Left colon (tissue), 2 donors: ENCODE measurements around the gene TMEM63B. TPM values are rescaled to one million over a fixed set of nuclear protein-coding genes. Genes with fewer than 3 reads are reported as not detected.
"Not testable (repeated sequence)": the region's sequence is repeated elsewhere in the genome, so short reads cannot be mapped to it uniquely, and the experiment has no call there.

Experiments
- ATAC-seq: fragments of 200-7000 bp; cut with Tn5 transposase; one replicate; pipeline ENCODE4 v1.9.1; 2020; ENCODE audit warnings: mild to moderate bottlenecking, moderate library complexity
- DNase-seq, 2 donors: peaks; one replicate each; pipeline ENCODE4 v3.0.0-alpha.2; 2020
- intact Hi-C, 2 donors: fragments of 100-400 bp; cut with DNase I in 1 of 2; cut with micrococcal nuclease in 1 of 2; formaldehyde crosslinking; loops; one replicate each; pipeline versions ENCODE4 v1.11.2 to v1.14.0; 2022; cut with DNase I, micrococcal nuclease
- total RNA-seq, 2 donors: library from RNA; stranded (reverse); fragmentation: NEBNext Ultra II Directional; extraction: Animal tissue kit (Norgen Biotek cat#: 25700); gene quantifications; one replicate each; pipeline ENCODE4 v1.2.1, GENCODE V29; 2021
- donor health status: DM: no; HTN: no; CAD: no.
- donor health status: DM: yes; HTN: yes; CAD: no.

Gene TMEM63B
- total RNA-seq, 2 donors from 2014 or later: 99.7 to 102 TPM

DNA sequence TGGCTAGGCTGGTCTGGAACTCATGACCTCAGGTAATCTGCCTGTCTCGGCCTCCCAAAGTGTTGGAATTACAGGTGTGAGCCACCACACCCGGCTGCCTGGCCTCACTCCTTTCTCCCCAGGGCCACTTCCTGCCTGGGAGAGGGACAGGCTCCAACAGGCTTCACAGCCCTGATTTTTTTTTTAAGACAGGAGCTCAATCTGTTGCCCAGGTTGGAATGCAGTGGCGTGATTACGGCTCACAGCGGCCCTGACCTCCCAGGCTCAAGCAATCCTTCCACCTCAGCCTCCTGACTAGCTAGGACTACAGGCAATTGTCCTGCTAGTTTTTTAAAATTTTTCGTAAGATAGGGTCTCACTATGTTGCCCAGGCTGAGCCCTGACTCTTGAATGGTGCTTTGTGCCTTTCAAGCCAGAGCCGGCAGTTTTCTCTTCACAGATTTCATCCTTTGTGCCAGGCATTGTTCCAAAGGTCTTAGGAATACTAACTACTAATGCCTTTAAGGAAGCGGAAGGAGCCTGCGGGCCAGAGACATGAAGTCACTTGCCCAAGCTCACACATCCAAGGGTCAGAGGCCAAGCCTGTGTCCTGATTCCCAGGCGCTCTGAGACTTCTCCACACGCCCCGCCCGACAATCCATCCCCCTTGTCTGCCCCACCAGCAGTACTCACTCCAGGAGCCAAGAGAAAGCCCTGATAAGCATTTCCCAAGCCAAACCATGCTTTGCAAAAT is 50.5 kb downstream of the TMEM63B start:
- intact Hi-C loops: no loop called here
- ATAC-seq (peak; percentile 56), DNase-seq (no peak)

DNA sequence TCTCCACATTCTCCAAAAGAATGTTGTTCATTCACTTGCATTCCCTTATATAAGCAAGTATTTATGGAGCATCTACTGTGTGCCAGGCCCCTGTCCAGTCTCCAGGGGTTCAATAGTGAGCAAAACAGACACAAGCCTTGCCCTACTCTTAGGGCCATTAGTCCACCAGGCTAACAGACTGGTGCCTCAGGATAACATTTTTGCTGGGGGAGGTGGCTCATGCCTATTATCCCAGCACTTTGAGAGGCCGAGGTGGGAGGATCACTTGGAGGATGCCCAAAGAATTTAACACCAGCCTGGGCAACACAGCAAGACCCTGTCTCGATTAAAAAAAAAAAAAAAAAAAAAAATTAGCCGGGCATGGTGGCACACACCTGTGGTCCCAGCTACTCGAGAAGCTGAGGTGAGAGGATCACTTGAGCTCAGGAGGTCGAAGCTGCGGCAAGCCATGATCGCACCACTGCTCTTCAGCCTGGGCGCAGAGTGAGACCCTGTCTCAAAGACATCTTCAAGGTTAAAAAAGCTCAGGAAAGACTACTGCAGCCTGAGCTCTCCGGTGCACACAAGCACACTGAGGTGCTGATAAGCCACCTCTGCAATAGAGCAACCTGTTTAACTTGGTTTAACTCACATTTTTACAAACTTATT is 51.2 kb downstream of the TMEM63B start:
- DNase-seq: no peak
- intact Hi-C loops: no loop called here
- no peak for ATAC-seq

DNA sequence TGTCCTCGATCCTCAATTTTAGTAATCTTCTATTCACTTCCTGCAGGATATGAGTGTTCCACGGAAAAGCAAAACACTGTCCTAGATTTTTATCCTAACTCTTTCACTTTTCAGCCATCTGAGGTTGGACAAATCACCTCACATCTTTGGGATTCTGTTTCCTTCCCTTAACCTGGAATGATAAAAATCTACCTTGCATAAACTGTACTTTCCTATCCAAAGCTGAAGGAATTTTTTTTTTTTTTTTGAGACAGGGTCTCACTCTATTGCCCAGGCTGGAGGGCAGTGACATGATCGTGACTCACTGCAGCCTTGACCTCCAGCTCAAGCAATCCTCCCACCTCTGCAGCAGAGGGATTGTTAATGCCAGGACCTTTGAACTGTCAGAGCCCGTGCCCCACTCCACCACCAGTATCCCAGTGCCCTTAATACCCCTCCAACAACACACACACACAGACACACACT is 51.8 kb downstream of the TMEM63B start:
- DNase-seq: no peak
- ATAC-seq: no peak
- intact Hi-C loops: no loop called here

DNA sequence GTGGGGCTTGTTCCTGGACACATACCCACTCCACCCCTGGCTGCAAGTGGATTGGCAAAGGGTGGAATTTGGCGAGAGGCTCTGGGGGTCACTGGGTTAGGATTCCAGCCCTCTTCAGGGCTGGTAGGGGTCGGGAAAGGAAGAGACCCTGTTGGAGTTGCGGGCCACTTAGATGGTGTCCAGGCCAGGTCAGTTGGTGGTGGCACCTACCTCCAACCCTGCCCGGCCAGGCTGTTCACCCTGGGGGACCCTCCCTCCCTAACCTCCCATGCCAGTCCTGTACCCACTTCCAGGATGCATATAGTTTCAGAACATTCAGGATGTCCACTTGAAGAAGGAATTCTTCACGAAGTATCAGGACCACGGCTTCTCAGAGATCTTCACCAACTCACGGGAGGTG is 52.3 kb downstream of the TMEM63B start:
- DNase-seq (no peak), ATAC-seq (no peak)
- intact Hi-C loops: no loop called here

DNA sequence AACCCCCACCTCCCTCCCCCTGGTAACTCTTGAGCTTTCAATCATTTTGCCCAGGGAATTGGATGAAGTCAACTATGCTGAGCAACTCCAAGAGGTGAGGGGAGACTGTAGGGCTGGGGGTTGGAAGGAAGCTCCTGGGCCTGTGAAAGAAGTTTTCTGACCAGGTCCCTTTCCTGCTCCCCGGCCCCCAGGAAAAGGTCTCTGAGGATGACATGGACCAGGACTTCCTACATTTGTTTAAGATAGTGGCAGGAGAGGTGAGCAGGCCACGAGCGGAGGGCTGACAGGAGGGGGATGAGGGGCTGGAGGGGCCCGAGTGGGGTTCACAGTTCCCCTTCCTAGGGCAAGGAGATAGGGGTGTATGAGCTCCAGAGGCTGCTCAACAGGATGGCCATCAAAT is 53.1 kb downstream of the TMEM63B start:
- intact Hi-C loops: no loop called here
- no peak for ATAC-seq
- no peak for DNase-seq

DNA sequence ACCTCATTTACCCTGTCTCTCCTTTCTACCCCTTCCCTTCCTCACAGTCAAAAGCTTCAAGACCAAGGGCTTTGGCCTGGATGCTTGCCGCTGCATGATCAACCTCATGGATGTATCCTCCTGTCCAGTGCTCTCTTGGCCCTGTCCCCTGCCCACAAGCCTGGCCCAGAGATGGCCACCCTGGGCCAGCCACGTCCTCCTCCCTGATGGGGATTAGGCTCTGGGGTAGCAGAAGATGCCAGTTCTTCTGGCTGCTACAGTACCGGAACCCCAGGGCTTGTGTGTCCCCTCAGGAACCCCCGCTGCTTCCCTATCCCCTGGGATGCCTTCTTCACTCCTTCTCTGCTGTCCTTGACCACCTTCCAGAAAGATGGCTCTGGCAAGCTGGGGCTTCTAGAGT is 53.5 kb downstream of the TMEM63B start:
- intact Hi-C loops: no loop called here
- ATAC-seq (no peak), DNase-seq (no peak)

DNA sequence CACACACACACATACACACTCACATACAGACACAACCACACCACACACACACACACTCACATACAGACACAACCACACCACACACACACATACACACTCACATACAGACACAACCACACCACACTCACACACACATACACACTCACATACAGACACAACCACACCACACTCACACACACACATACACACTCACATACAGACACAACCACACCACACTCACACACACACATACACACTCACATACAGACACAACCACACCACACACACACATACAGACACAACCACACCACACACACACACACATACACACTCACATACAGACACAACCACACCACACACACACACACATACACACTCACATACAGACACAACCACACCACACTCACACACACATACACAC is 54.4 kb downstream of the TMEM63B start:
- intact Hi-C loops, DNase-seq, ATAC-seq: not testable (repeated sequence)

DNA sequence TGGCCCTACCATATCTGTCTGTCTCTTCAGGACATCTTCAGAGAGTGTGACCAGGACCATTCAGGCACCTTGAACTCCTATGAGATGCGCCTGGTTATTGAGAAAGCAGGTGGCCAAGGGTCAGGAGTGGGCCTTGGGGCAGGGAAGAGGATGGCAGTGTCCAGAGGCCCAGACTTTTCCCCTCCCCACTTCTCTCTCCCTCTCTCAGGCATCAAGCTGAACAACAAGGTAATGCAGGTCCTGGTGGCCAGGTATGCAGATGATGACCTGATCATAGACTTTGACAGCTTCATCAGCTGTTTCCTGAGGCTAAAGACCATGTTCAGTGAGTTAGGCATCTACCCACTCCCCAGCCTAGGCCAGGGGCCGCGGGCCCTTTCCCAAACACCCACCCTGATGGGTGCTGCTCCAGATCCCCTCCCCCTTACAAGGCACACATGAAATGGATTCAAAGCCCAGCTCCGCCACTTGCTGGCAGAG is 55.6 kb downstream of the TMEM63B start:
- intact Hi-C loops: no loop called here
- ATAC-seq (no peak), DNase-seq (no peak)

DNA sequence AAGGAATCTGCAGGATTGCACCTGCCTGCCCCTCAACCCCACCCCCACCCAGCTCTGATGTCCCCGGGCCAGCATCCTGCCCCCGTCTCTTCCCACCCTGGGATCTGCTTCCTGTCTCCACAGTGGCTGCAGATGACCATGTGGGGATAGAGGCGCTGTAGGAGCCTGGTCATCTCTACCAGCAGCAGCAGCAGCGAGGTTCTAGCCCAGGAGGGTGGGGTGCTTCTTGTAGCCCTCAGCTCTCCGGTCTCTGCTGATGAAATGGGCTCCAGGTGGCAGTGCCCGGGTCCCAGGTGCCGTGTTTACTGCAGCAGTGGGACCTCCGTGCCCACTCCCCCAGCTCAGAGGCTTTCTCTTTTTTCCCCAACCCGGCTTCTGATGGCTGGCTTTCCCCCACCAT is 56.4 kb downstream of the TMEM63B start:
- intact Hi-C loops: no loop called here
- DNase-seq (no peak), ATAC-seq (no peak)

DNA sequence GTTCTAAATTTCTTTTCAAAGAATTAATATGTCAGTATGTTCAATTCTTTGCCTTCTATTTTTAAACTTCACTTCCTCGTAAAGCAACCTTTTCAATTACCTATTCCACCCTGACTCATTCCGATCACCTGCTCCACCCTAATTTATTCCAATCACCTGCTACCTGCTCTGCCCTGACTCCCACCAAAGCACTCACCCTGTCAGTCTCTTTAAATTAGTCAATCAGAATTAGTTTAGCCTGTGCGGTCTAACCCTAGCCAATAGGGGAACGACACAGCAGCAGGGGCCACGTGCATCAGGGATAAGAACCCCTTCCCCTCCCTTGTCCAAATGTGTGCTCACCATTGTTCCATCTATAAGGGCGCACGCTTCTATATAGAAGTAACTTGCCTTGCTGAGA is 58.0 kb downstream of the TMEM63B start:
- intact Hi-C loops, DNase-seq: not testable (repeated sequence)
- ATAC-seq: peak; percentile 67

DNA sequence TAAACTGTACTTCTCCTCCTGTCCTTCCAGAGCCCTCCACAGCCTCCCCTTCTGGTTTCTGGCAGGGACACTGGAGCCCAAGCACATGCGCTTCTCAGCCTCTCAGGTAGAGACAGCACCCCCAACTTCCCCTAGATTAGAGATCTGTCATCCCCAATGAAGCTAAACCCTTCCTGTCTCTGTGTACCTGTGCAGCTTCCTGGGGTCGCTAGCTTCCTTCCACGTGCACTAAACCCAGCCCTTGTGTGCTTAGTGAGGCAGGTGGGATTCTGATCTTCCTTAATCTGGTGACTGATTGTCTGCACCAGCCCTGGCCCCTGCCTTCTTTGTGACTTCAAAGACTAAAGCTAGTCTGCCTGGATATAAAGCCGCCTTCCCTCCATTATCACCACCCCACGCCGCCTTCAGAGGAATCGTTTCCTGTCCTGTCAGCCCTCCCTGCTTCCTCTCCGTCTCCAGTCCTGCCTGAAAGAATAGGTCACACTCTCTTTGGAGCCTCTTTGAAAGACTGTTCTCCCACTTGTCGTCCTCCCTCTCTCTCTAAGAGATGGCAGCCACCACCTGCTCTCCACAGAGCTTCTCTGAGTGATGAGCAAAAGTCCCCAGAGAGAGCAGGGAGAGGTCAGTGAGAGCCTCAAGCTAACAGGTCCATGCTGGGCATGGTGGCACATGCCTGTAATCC is 58.7 kb downstream of the TMEM63B start:
- no peak for DNase-seq
- intact Hi-C loops: no loop called here
- peak; percentile 24 for ATAC-seq

DNA sequence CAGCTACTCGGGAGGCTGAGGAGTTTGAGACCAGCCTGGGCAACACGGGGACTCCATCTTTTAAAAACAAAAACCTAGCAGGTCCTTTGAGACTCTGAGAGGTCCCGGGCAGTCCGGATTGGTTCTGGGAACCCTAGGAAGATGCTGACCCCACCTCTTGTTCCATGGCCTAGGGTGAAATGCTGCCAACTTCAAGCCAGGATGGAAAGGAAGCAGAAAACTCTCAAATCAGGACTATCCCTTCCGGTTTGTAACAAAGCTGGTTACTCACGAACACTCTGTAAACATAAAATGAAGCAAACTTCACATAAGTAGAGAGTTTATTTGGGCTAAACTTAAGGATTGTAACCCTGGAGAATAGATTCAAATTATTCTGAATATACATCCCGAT is 59.3 kb downstream of the TMEM63B start:
- intact Hi-C loops: no loop called here
- no peak for DNase-seq
- no peak for ATAC-seq

DNA sequence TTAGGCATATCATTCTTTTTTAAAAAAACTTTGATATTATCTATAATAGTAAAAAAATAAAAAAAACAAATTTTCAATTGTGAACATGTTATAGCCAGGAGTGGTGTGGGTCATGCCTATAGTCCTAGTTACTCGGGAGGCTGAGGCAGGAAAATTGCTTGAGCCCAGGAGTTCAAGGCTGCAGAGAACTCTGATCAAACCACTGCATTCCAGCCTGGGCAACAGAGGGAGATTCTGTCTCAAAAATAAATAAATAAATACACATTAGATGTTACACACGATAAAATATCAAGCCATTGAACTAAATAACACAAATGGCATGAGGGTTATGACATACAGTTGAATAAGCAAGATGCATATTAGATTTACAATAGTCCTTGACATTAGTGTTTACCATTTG is 61.5 kb downstream of the TMEM63B start:
- intact Hi-C loops: no loop called here
- ATAC-seq: no peak

DNA sequence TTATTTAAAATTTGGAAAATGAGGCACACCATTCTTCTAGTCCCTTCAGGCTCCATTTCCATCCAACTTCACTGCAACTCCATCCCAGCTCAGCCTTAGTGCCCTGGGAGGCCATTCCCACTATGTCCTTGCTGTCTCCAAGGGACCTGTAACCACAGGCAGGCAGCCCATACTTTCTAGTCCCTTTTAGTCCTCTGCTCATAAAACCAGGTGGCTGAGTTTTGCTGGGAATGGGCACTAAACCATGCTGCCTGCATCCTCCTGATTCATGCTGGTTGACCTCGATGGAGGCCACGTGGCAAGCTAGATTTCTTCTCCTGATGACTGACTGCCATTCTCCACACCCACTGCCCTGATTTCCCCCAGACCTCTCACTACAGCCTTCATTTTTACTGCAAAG is 61.9 kb downstream of the TMEM63B start:
- DNase-seq: no peak
- intact Hi-C loops: no loop called here
- no peak for ATAC-seq

More for the DNA sequence above, 61.5 kb downstream of the TMEM63B start:
- DNase-seq: no peak

DNA sequence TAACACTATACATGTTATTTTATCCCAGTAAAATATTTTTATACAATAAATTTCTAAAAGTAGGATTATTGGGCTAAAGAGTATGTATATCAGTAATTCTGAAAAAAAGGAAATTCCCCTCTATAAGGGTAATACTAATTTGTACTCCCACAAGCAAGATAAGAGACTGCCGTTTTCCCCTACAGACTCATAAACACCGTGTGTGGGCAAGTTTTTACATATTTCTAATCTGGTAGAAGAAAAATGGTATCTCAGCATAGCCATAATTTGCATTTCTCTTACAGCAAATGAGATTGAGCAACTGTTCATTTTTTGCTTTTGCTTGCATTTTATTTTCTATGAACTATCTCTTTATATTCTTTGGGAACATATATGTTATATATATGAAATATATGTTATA is 63.4 kb downstream of the TMEM63B start:
- DNase-seq: no peak
- intact Hi-C loops: no loop called here
- ATAC-seq: no peak

DNA sequence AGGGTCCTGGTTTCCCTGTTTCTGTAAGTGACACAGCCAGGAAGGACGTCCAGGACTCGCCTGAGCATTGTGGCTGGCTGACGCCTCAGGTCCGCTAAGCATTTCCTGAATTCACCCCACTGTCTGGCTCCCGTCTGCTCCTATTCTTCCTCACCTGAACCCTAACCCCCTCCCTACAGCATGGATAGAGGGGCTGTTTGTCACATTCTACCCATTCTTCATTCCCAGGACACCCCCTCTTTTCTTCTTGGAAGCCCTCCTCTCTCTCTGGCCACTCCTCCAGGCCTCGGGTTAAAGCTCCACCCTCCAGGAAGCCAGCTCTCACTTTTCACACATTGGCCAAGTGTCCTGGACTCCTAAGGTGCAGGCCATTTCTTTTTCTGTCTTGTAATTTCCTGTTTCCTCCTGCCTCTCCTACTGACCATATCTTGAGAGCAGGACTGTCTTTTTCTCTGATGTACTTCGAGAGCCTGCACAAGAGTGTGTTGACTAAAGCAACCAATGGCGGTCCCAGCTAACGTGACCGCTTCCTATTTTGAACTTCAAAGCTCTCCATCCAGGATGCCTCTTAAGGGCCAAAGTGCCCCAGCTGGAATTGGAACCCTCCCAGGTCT is 65.2 kb downstream of the TMEM63B start:
- no peak for DNase-seq
- intact Hi-C loops: no loop called here

DNA sequence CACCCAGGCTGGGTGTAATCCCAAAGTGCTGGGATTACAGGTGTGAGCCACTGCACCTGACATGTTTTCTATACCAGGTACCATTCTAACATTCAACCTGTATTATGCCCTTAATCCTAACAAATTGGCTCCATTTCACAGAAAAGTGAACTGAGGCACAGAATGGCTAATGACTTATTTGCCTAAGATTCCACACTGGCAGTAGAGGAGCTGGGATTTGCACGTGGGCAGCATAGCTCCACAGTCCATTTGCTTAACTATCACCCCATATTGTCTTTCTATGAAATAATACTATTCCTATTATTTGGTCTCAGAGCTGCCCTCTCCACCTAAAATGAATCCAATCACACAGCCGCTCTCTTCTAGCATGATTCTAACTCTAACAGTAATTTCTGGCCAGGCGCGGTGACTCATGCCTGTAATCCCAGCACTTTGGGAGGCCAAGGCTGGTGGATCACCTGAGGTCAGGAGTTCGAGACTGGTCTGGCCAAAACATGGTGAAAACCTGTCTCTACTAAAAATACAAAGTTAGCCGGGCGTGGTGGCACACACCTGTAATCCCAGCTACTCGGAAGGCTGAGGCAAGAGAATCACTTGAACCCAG is 66.1 kb downstream of the TMEM63B start:
- intact Hi-C loops: no loop called here
- no peak for ATAC-seq
- no peak for DNase-seq

More for the DNA sequence above, 65.2 kb downstream of the TMEM63B start:
- peak; percentile 95 for ATAC-seq

DNA sequence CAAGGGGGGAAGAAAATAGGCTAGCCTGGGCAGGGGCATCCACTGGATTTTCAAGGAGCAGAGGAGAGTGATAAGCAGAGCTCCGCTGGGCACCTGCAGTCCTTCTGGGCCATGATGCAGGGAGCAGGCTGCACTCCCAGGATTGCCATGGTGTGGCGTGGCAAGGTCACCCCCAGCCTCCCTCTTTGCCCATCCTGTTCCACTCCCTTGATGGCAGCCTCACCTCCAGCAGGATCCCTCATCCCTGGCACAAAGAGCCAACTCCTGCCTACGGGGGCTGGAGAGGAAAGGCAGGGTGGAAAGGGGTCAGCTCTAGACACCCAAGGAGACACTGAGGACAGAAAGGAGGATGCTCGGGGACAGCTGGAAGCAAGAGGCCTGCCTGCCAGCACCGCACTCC is 67.0 kb downstream of the TMEM63B start:
- DNase-seq: no peak
- intact Hi-C loops: no loop called here
- ATAC-seq: no peak

DNA sequence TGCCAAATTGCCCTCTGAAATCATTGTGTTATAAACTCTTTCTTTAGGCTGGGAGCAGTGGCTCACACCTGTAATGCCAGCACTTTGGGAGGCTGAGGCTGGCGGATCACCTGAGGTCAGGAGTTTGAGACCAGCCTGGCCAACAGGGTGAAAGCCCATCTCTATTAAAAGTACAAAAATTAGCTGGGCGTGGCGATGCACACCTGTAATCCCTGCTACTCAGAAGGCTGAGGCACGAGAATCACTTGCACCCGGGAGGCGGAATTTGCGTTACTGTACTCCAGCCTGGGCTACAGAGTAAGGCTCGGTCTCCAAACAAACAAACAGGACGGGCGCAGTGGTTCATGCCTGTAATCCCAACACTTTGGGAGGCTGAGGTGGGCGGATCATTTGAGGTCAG is 69.0 kb downstream of the TMEM63B start:
- ATAC-seq, DNase-seq, intact Hi-C loops: not testable (repeated sequence)
